NCI-H748 (cell line): ENCODE data around the gene KIAA0513.
"Not testable (repeated sequence)": the region's sequence is repeated elsewhere in the genome, so short reads cannot be mapped to it uniquely, and the experiment has no call there.

ENCODE experiments used
- DNase-seq: peaks from one replicate; lab custom pipeline; 2025; ENCODE audit not compliant: unreplicated experiment; lab: John Stamatoyannopoulos, UW

KIAA0513 gene

GRCh38 chr16:85028685-85029407 is 1.3 kb downstream of the KIAA0513 start:
- DNase-seq: peak; percentile 47

- DNase-seq: no peak
Observed at GRCh38 chr16:85029408-85029784, 1.8 kb downstream of the KIAA0513 start.

- DNase-seq: no peak
Observed at GRCh38 chr16:85029981-85030401, 2.4 kb downstream of the KIAA0513 start.

DNA sequence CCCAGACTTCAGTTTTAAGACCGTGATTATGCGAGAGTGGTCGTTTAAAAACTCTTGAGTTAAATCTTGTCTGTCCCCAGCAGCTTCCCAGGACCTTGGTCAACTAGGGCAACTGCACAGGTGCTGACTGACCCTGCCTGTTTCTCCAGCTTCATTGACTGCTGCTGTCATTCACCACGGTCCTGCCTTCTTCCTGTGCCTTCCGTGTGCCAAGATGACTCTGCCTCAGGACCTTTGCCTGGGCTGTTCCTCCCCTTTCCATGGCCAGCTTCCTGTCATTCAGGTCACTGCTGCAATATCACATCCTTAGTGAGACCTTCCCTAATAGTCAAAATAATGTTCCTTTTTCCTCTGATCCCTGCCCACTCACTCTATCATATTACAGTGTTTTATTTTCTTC is 3.9 kb downstream of the KIAA0513 start:
- DNase-seq: no peak

- not testable (repeated sequence) for DNase-seq
Observed at GRCh38 chr16:85032187-85032586, 4.6 kb downstream of the KIAA0513 start.

GRCh38 chr16:85033171-85033570 is 5.6 kb downstream of the KIAA0513 start:
- DNase-seq: no peak

GRCh38 chr16:85034591-85035433 is 7.2 kb downstream of the KIAA0513 start:
- no peak for DNase-seq

DNA sequence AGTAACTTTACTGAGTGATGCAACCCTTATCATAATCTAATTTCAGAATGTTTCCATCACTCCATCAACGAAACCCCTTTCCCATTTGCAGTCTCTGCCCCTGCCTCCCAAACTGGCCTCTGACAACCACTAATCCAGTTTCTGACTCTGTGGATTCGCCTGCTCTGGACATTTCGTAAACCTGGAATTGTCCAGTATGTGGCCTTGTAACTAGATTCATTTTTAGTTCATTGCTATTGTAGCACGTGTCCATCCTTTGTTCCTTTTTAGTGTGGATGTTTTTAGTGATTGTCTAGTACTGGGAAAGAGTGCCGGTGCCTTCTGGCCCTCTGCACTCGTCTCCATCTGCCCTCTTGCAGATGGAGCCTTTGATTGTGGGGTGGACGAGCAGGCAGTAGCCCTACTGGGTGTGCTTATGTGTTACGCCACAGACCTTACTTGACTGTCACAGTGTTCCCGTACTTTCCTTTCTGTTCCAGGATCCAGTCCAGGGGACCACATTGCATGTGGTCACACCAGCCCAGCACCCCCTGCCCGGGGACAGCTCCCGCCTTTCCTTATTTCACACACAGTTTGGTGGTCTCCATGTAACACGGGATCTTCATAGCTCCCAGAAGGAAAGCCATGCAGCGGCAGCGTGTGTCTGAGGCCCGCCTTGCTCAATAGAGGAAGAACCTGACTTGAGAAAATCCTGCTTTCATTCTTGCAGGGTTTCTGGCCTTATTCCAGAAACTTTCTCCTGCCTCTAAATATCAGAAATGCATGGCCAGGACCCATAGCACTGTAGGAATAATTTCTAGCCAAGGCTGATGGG is 8.8 kb downstream of the KIAA0513 start:
- DNase-seq: no peak

DNA sequence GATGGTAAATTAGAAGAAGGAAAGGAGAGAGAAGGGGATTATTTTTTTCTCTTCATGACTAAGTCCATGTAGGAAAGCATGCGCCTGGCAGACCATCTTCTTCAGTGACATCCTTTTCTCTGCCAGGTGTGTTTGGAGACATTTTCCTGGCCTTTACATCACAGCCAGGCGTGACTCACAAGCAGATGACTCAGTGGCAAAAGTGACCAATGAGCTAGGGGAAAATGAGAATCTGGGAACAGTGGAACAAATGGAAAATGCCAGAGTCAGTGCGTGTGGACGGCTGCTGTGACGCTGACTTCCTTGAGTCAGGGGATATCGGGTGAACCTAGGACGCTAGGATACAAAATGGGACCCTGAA is 9.4 kb downstream of the KIAA0513 start:
- DNase-seq: no peak

DNA sequence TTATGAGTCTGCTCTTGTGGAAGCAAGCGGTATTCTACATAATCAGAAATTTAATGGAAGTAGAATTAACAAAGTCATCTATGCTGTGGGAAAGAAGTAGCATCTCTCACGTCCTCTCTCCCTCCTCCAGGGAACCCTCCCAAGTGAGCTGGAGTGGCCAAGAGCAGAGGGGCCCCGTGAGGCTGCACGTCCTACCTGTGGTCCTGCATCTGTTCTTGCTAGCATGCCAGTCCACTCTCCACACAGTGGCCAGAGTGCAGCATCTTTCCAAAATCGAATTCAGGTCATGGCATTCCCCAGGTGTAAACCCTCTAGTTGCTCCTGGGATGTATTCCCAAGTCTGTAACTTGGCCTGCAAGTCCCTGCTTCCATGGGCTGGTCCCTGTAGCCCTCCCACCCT is 10.1 kb downstream of the KIAA0513 start:
- DNase-seq: no peak

- no peak for DNase-seq
Observed at GRCh38 chr16:85040685-85041084, 13.1 kb downstream of the KIAA0513 start.

DNA sequence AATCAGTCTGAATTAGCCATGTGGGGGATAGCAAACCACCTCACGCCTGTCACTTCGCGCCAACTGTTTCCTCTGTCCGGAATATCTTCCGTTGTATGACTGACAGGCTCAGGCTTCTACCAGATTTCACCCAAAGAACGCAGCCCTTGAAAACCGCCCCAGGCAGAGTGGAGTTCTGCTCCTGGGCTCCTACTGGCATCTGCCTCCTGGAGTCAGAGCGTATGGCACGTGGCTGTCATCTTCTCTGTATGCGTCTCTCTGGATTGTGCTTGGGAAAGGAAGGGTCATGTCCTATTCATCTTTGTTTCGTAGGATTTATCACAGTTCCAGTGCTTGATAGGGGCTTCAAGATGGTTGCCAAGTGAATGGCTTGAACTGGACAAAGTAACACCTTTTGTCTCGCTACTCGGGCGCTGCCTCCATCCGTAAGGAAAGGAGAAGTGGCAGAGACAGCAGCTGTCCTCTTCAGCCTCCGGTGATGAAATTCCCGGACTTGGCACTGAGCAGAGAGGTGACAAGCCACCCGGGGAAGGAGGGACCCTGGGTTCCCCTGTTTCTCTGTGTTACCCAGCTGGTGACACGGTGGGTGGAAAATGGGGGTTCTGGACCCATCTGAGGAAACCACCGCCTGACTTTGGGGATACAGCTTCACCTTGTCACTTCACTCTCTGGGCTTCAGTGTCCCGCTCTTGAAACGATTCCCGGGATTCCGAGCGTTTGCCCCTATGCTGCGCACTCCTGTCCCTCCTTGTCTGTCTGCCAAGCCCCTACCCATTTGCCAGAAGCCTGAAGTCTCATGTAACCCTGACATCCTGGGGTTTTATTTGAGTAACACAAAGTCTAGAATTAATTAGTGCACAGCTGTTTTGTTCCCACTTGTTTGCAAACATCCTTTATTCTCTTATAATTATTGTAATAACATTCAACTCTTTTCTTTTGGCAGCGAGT is 13.9 kb downstream of the KIAA0513 start:
- DNase-seq: peak; percentile 59

GRCh38 chr16:85042167-85042526 is 14.6 kb downstream of the KIAA0513 start:
- DNase-seq: peak; percentile 59

DNA sequence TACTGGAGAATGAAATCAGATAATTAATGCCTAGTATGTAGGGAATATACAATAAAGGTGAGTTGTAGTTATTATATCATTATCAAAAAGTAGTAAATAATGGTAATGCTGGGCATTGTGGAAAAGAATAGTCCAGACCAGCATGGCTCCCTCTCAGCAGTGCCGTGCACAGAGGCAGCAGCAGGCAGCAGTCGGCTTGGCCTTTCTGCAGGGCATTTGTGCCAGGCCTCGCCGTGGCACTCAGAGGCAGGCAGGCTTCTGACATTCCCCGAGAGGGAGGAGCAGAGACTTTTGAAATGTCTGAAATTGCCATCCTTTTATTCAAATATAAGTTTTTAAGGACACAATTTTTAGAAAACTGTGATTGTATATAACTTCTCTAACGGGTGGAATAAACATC is 15.0 kb downstream of the KIAA0513 start:
- no peak for DNase-seq

- DNase-seq: no peak
Observed at GRCh38 chr16:85045077-85045476, 17.5 kb downstream of the KIAA0513 start.

DNA sequence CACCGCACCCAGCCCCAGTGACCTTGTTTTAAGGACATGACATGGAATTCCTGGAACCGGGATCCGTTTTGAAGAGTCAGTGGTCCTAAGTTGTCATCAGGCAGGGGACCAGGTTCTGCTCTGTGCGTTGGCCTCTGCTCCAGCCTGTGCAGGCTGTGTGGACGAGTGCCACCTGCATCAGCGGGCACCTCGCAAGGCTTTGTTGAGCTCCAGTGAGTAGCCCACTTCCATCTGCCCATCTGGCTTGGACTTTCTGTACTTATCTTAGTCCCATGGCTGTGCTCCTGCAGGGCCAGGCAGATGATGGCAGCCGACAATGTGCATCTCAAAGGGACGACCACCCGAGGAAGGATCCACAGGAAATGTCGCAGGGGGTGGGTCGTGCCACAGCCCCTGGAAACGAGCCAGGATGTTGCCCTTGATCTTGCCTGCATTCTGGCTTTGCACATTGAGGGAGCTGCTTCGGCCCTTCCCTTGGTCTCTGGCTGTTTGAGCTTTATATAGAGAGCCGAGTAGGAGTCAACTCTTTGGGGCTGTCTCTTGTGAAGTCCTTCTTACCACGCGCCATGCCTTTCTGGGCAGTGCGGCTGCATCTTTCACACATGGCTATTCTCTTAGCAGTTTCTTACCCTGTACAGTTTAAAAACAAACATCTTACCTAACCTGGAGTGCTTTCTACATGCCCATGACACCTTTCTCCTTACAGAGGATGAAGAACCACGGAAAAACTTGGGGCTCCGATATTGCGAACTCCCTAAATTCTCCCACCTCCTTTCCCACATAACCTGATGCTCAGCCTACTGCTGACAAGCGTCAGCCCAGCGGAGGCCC is 18.3 kb downstream of the KIAA0513 start:
- DNase-seq: no peak

DNA sequence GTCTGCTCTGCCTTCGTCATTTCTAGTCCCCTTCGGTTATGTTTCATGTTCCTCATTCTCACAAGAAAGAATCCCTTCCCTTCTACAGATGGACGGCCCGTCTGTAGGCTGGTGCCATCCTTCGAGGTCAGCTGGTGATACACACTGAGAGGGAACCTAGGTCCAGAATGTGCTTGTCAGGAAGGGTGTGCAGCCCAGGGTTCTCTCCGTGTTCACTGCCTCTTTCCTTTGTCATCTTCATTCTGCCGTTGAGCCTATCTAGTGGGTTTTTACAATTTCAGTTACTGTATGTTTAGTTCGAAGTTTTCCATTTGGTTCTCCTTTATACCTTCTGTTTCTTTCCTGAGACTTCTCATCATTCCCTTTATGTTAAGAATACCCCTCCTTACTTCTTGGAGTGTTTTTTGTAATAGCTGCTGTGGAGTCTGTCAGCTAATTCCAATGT is 18.9 kb downstream of the KIAA0513 start:
- DNase-seq: no peak

DNA sequence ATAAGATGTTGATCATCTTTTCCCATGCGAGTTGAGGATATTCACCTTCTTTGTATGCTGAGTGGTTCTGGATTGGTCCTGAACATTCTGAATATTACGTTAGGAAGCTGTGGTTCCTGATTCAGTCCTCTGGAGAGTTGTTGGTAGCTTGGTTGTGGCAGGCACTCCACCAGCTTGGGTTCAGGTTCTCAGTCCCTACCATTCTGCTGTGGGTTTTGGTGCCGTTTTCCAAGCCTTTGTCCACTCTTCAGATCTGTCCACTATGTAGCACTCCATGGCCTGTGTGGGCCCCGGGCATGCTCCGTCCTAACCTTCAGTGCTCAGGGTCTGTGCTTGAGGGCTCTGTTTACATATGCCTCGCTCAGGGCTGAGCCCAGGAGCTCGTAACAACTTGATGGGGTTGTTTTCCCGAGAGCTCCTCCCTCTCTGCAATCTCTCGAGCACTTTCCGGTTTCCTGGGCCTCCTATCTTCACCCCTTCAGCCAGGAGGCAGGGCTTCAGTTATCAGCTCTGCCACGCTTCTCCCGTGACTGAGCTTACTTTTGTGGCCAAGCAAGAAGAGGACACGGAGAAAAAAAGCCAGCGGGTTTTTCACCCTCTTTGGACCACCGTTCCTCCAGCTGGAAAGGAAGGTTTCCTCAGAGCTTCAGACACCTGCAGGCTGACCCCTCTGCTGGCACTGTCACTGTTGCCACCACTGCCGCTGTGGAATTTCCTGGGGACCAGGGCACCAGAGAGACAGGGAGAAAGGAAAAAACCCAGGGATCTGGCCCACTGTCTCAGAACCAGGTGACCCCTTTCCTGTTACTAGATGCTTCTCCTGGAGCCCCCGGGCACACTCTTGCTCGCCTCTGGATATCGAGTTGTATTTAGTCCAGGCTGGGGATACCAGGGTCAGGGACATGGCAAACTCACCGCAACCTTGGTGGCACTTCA is 19.6 kb downstream of the KIAA0513 start:
- no peak for DNase-seq
